HG03457 (cell line): ENCODE measurements around the gene PABPC1L.

Experiments
- ATAC-seq: cut with Tn5 transposase; IDR thresholded peaks from one replicate; pipeline ENCODE4 v1.9.1; 2021; ENCODE audit warnings: moderate number of reproducible peaks; ENCODE audit not compliant: unreplicated experiment

The PABPC1L gene

GRCh38 chr20:44900231-44900854, 9.5 kb upstream of the PABPC1L start:
- no peak for ATAC-seq

GRCh38 chr20:44901974-44902373, 7.9 kb upstream of the PABPC1L start:
- no peak for ATAC-seq

GRCh38 chr20:44904377-44904776, 5.5 kb upstream of the PABPC1L start:
- ATAC-seq, result no peak

GRCh38 chr20:44908987-44909871, 631 bp upstream of the PABPC1L start:
- no peak for ATAC-seq

- no peak for ATAC-seq
Observed at GRCh38 chr20:44910690-44911262, 916 bp downstream of the PABPC1L start.

- no peak for ATAC-seq
Observed at GRCh38 chr20:44911264-44911921, 1.5 kb downstream of the PABPC1L start.

GRCh38 chr20:44912189-44912588, 2.3 kb downstream of the PABPC1L start:
- no peak for ATAC-seq

- no peak for ATAC-seq
Observed at GRCh38 chr20:44914924-44915323, 5.1 kb downstream of the PABPC1L start.

- no peak for ATAC-seq
Observed at GRCh38 chr20:44916586-44916985, 6.7 kb downstream of the PABPC1L start.

GRCh38 chr20:44917399-44917798, 7.5 kb downstream of the PABPC1L start:
- no peak for ATAC-seq

- ATAC-seq, result no peak
Observed at GRCh38 chr20:44918342-44918741, 8.5 kb downstream of the PABPC1L start.

GRCh38 chr20:44918761-44919160, 8.9 kb downstream of the PABPC1L start:
- no peak for ATAC-seq

GRCh38 chr20:44921447-44921846, 11.6 kb downstream of the PABPC1L start:
- no peak for ATAC-seq

GRCh38 chr20:44924541-44924940, 14.7 kb downstream of the PABPC1L start:
- ATAC-seq, result no peak

- ATAC-seq, result no peak
Observed at GRCh38 chr20:44928595-44928994, 18.7 kb downstream of the PABPC1L start.

GRCh38 chr20:44930517-44931168, 20.8 kb downstream of the PABPC1L start:
- no peak for ATAC-seq

- ATAC-seq, result no peak
Observed at GRCh38 chr20:44931911-44932310, 22.1 kb downstream of the PABPC1L start.

GRCh38 chr20:44932916-44933315, 23.1 kb downstream of the PABPC1L start:
- ATAC-seq, result no peak

- no peak for ATAC-seq
Observed at GRCh38 chr20:44936510-44936909, 26.6 kb downstream of the PABPC1L start.

- no peak for ATAC-seq
Observed at GRCh38 chr20:44938637-44939036, 28.8 kb downstream of the PABPC1L start.

- no peak for ATAC-seq
Observed at GRCh38 chr20:44941120-44941691, 31.3 kb downstream of the PABPC1L start.
